HG03342 (cell line): ENCODE results near the gene NARF.
A peak's percentile ranks its signal among the peaks of the same experiment; 100 is the strongest.
"Not testable (repeated sequence)": the region's sequence is repeated elsewhere in the genome, so short reads cannot be mapped to it uniquely, and the experiment has no call there.

Source experiments
- ATAC-seq: cut with Tn5 transposase; IDR thresholded peaks from one replicate; pipeline ENCODE4 v1.9.1; 2021; ENCODE audit warnings: mild to moderate bottlenecking, moderate library complexity; ENCODE audit not compliant: unreplicated experiment

Gene NARF

GRCh38 chr17:82445542-82445941 is 13.0 kb upstream of the NARF start:
- ATAC-seq, result no peak

- ATAC-seq, result no peak
Measured at GRCh38 chr17:82446124-82446523, 12.4 kb upstream of the NARF start.

- ATAC-seq, result no peak
Measured at GRCh38 chr17:82446649-82447048, 11.9 kb upstream of the NARF start.

- no peak for ATAC-seq
Measured at GRCh38 chr17:82447876-82448275, 10.7 kb upstream of the NARF start.

- peak; percentile 51 for ATAC-seq
Measured at GRCh38 chr17:82449131-82449882, 9.2 kb upstream of the NARF start.

- no peak for ATAC-seq
Measured at GRCh38 chr17:82449883-82450356, 8.6 kb upstream of the NARF start.

- peak; percentile 63 for ATAC-seq
Measured at GRCh38 chr17:82450357-82451106, 8.0 kb upstream of the NARF start, which contains the start of gene CYBC1. Gene CYBC1, minus strand, starts transcription at chr17:82450752. Its CDS starts 1,498 bp downstream, at chr17:82449254.

- ATAC-seq, result no peak
Measured at GRCh38 chr17:82452162-82452561, 6.4 kb upstream of the NARF start.

- ATAC-seq, result not testable (repeated sequence)
Measured at GRCh38 chr17:82453151-82453550, 5.4 kb upstream of the NARF start.

- ATAC-seq, result not testable (repeated sequence)
Measured at GRCh38 chr17:82453706-82454105, 4.8 kb upstream of the NARF start.

GRCh38 chr17:82457073-82457928 is 1.2 kb upstream of the NARF start:
- ATAC-seq, result no peak

- no peak for ATAC-seq
Measured at GRCh38 chr17:82457929-82458178, 687 bp upstream of the NARF start.

- no peak for ATAC-seq
Measured at GRCh38 chr17:82458885-82459424, 414 bp downstream of the NARF start.

GRCh38 chr17:82459936-82460335 is 1.4 kb downstream of the NARF start:
- not testable (repeated sequence) for ATAC-seq

- no peak for ATAC-seq
Measured at GRCh38 chr17:82461827-82462524, 3.4 kb downstream of the NARF start.

- no peak for ATAC-seq
Measured at GRCh38 chr17:82463391-82463790, 4.8 kb downstream of the NARF start.

- no peak for ATAC-seq
Measured at GRCh38 chr17:82463925-82464566, 5.5 kb downstream of the NARF start.

GRCh38 chr17:82464567-82464929 is 6.0 kb downstream of the NARF start:
- ATAC-seq, result no peak

- ATAC-seq, result no peak
Measured at GRCh38 chr17:82465023-82465603, 6.6 kb downstream of the NARF start.

GRCh38 chr17:82468692-82469091 is 10.2 kb downstream of the NARF start:
- no peak for ATAC-seq
